ENCODE results near the gene GALNT9. TPM values are rescaled to one million over a fixed set of nuclear protein-coding genes. Genes with fewer than 3 reads are reported as not detected.
"Not testable (repeated sequence)": the region's sequence is repeated elsewhere in the genome, so short reads cannot be mapped to it uniquely, and the experiment has no call there.

Gene GALNT9
- not detected in 2 replicates for total RNA-seq

DNA sequence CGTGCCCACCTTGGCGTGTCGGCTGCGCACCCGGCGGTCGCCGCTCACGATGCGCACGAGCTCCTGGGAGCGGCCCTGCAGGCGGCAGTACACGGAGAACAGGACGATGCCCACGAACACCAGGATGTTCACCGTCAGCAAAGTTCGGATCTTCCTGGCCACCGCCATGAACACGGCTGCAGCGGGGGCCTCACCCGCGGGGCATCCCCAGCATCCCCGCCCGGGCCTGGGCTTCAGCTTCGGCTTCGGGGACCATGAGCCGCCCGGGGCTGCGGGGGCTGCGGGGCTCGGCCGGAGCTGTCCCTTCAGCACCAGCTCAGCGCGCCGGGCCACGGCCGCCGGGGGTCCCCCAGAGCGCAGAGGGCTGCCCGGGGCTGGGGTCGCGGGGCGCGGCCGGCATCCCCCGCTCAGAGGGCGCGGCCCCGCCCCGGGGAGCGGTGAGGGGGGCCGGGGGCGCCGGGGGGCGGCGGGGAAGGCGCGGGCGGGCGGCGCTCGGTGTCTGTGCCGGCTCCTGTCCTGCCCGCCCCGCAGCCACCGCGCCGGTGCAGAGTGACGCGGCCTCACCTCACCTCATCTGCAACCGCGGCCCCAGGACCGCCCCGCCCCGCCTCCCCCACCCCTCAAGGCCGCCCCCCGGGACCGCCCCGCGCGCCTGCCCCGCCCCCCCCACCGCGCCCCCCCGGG lies at the start of gene GALNT9:
Gene GALNT9 (minus strand): TSS at position 554 of the 684 bp plus-strand sequence. CDS start 386 bp downstream, at position 168.
- FAIRE-seq (no peak), DNase-seq (ENCODE audit: low read depth) (no peak)
- TF ChIP-seq, protein P1, sequence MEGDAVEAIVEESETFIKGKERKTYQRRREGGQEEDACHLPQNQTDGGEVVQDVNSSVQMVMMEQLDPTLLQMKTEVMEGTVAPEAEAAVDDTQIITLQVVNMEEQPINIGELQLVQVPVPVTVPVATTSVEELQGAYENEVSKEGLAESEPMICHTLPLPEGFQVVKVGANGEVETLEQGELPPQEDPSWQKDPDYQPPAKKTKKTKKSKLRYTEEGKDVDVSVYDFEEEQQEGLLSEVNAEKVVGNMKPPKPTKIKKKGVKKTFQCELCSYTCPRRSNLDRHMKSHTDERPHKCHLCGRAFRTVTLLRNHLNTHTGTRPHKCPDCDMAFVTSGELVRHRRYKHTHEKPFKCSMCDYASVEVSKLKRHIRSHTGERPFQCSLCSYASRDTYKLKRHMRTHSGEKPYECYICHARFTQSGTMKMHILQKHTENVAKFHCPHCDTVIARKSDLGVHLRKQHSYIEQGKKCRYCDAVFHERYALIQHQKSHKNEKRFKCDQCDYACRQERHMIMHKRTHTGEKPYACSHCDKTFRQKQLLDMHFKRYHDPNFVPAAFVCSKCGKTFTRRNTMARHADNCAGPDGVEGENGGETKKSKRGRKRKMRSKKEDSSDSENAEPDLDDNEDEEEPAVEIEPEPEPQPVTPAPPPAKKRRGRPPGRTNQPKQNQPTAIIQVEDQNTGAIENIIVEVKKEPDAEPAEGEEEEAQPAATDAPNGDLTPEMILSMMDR (IDR thresholded peaks at IDR 0.05; ENCODE audit: insufficient read depth, low read length, severe bottlenecking): no peak
- H3K36me3 ChIP-seq (ENCODE audit: control insufficient read depth, insufficient read depth, low read length): no peaks in the 10 kb centered on the region
- no peak within 1 kb of the TSS for H3K4me3 ChIP-seq (ENCODE audit: low read depth, low read length)
- H3K27me3 ChIP-seq (ENCODE audit: control insufficient read depth, insufficient read depth, low read length): no peaks in the 10 kb centered on the region

DNA sequence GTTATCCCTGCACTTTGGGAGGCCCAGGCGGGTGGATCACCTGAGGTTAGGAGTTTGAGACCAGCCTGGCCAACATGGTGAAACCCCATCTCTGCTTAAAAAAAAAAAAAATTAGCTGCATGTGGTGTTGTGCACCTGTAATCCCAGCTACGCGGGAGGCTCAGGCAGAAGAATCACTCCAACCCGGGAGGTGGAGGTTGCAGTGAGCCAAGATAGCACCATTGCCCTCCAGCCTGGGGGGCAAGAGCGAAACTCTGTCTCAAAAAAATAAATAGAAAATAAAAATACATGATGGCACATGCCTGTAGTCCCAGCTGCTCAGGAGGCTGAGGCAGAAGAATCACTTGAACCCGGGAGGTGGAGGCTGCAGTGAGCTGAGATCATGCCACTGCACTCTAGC lies 49.7 kb upstream of the GALNT9 start:
- not testable (repeated sequence) for FAIRE-seq; H3K36me3 ChIP-seq (ENCODE audit: control insufficient read depth, insufficient read depth, low read length); DNase-seq (ENCODE audit: low read depth); H3K27me3 ChIP-seq (ENCODE audit: control insufficient read depth, insufficient read depth, low read length); H3K4me3 ChIP-seq (ENCODE audit: low read depth, low read length)

DNA sequence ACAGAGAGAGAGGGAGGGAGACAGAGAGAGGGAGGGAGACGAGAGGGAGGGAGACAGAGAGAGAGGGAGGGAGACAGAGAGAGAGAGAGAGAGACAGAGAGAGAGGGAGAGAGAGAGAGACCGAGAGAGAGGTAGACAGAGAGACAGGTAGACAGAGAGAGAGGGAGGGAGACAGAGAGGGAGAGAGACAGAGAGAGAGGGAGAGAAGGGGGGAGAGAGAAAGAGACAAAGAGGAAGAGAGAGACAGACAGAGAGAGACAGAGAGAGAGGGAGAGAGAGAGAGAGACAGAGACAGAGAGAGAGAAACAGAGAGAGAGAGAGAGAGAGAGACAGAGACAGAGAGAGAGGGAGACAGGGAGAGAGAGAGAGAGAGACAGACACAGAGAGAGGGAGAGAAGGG lies 47.8 kb upstream of the GALNT9 start:
- no peaks in the 10 kb centered on the region for H3K36me3 ChIP-seq (ENCODE audit: control insufficient read depth, insufficient read depth, low read length)
- H3K27me3 ChIP-seq (ENCODE audit: control insufficient read depth, insufficient read depth, low read length): no peaks in the 10 kb centered on the region
- no peak overlapping the region for H3K4me3 ChIP-seq (ENCODE audit: low read depth, low read length)
- no peak for FAIRE-seq
- DNase-seq (ENCODE audit: low read depth): no peak
- TF ChIP-seq, protein P1 (IDR thresholded peaks at IDR 0.05; ENCODE audit: insufficient read depth, low read length, severe bottlenecking): no peak

DNA sequence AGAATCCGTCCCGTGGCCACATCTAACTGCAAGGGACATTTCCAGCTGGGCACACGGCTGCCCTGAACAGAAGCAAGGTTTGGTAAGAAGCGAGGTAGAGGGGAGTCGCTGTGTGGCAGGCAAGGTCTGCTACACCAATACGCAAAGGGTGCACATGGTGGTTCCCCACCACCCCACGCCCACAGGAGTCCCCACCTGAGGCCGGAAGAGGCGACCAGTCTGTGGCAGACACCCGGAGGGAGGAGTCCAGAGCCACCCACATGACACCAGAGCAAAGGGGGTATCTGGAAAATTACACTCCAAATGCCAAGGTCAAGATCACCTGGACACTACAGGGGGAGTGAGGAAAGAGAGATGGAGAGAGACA lies 47.1 kb upstream of the GALNT9 start:
- H3K27me3 ChIP-seq (ENCODE audit: control insufficient read depth, insufficient read depth, low read length): no peaks in the 10 kb centered on the region
- no peaks in the 10 kb centered on the region for H3K36me3 ChIP-seq (ENCODE audit: control insufficient read depth, insufficient read depth, low read length)
- DNase-seq (ENCODE audit: low read depth) (no peak), FAIRE-seq (no peak)
- TF ChIP-seq, protein P1 (IDR thresholded peaks at IDR 0.05; ENCODE audit: insufficient read depth, low read length, severe bottlenecking): no peak
- H3K4me3 ChIP-seq (ENCODE audit: low read depth, low read length): no peak overlapping the region

DNA sequence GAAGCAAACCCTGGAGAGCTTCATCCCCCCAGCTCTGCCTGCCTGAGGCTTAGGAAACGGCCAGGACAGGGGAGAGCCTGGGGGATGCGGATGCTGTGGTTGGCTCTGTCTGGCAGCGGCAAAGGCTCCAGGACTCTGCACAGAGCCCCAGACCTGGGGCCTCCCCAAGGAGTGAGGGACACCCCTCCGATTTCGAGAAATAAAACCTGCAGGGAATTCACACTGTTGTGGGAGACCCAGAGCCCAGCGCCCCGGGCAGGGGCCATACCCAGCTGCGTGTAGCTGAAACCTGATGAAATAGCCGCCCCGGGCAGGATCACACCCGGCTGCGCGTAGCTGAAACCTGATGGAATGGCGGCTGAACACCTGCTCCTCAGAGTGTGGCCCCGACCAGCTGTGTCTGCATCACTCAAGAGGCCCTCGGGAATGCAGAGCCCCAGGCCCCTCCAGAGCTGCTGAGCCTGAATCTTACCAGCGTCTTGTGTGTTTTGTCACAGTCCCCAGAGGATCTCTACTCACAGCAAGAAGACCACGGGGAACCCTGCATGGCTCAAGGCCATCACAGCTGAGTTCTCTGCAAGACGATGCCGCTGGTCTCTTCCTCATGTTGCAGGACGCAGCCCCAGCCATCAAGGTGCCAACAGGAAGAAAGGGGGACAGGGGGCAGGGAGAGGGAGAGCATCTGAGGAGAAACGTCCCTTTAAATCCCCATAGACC lies 46.5 kb upstream of the GALNT9 start:
- no peaks in the 10 kb centered on the region for H3K27me3 ChIP-seq (ENCODE audit: control insufficient read depth, insufficient read depth, low read length)
- TF ChIP-seq, protein P1 (IDR thresholded peaks at IDR 0.05; ENCODE audit: insufficient read depth, low read length, severe bottlenecking): no peak
- H3K36me3 ChIP-seq (ENCODE audit: control insufficient read depth, insufficient read depth, low read length): no peaks in the 10 kb centered on the region
- FAIRE-seq (no peak), DNase-seq (ENCODE audit: low read depth) (no peak)
- H3K4me3 ChIP-seq (ENCODE audit: low read depth, low read length): no peak overlapping the region

DNA sequence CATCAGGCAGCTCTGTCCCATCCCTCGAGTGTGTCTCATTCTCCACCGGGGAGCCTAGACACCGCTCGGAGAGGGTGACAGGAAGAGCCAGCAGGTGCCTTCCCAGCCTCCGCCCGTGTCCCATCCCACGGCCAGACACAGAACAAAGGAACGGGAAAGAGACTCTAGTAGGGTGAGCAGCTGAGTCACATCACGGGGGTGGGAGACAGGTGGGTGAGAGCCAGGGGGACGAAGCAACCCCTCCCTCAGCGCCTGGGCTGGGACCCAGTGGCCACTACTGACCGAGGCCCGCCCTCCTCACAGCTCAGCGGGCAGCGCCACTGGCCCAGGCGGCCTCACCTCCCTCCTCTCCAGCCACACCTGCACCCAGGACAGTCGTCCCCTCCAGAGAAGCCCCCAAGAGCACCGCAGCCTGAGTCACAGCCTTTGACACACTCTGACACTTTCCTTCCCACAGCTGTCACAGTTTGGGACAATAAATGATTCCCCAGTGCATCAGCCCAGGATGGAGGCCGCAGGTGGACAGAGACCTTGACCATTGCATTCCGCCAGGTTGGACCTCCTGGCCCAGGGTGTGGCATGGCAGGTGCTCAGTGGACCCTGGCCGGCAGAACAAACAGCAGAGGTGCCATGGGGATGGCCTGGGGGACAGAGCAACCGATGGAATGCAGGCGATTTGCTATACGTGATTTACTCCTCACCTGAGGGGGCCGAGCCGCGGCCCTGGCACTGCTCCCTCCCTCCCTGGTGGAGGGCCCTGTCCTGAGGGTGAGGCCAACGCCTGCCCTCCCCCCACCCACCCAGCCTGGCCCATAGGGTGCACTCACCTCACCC lies 45.4 kb upstream of the GALNT9 start:
- H3K36me3 ChIP-seq (ENCODE audit: control insufficient read depth, insufficient read depth, low read length): no peaks in the 10 kb centered on the region
- no peak for FAIRE-seq
- H3K27me3 ChIP-seq (ENCODE audit: control insufficient read depth, insufficient read depth, low read length): no peaks in the 10 kb centered on the region
- no peak overlapping the region for H3K4me3 ChIP-seq (ENCODE audit: low read depth, low read length)
- TF ChIP-seq, protein P1 (IDR thresholded peaks at IDR 0.05; ENCODE audit: insufficient read depth, low read length, severe bottlenecking): no peak
- no peak for DNase-seq (ENCODE audit: low read depth)
